K562 (cell line): ENCODE data around the gene IGF2R. TPM values are rescaled to one million over a fixed set of nuclear protein-coding genes. Genes with fewer than 3 reads are reported as not detected.

Source experiments
- BCL6 ChIP-seq: fragments of 250-450 bp; sonication (Bioruptor Pico); IDR thresholded peaks from 2 replicates; pipeline ENCODE4 v1.4.0; 2020
- CBFA2T3 ChIP-seq: fragments of 450-650 bp; IDR thresholded peaks from 2 replicates; pipeline ENCODE4 v1.6.1; 2017
- CHCHD3 ChIP-seq: fragments of 250-450 bp; sonication (Bioruptor Pico); IDR thresholded peaks from 2 replicates; pipeline ENCODE4 v2.1.2; 2022; ENCODE audit warnings: mild to moderate bottlenecking
- CXXC5 ChIP-seq: fragments of 250-450 bp; sonication (Bioruptor Pico); IDR thresholded peaks from 2 replicates; pipeline ENCODE4 v1.8.0; 2022; ENCODE audit warnings: inconsistent platforms, mild to moderate bottlenecking, moderate library complexity
- DLX4 ChIP-seq: fragments of 250-450 bp; sonication (Bioruptor Pico); IDR thresholded peaks from 2 replicates; pipeline ENCODE4 v1.6.1; 2021; ENCODE audit warnings: mild to moderate bottlenecking
- E2F3 ChIP-seq: fragments of 250-450 bp; sonication (Bioruptor Pico); IDR thresholded peaks from 2 replicates; pipeline ENCODE4 v1.4.0; 2020; ENCODE audit warnings: mild to moderate bottlenecking
- FOXM1 ChIP-seq, 2 experiments: fragments of 450-650 bp in 1 of 2; sonication (generic) in 1 of 2; formaldehyde crosslinking in 1 of 2; IDR thresholded peaks; 2 replicates each; pipeline versions ENCODE4 v1.6.1 to v1.9.0; 2017 to 2022; ENCODE audit warnings: low read depth in 2 of 2, mild to moderate bottlenecking in 2 of 2, missing genetic modification reagents in 1 of 2, moderate library complexity in 1 of 2
- KHSRP ChIP-seq: fragments of 450-650 bp; IDR thresholded peaks from 2 replicates; pipeline ENCODE4 v1.6.1; 2017
- KLF10 ChIP-seq: fragments of 250-450 bp; sonication (Bioruptor Pico); IDR thresholded peaks from 2 replicates; pipeline ENCODE4 v1.6.1; 2021; ENCODE audit warnings: matching md5 sums
- KLF16 ChIP-seq: IDR thresholded peaks from 2 replicates; pipeline ENCODE4 v1.6.1; 2016; ENCODE audit warnings: antibody characterized with exemption
- MAFF ChIP-seq: IDR thresholded peaks from 2 replicates; pipeline ENCODE4 v1.6.1; 2012; ENCODE audit warnings: low read length, improper control_type of control experiment
- MEF2A ChIP-seq: IDR thresholded peaks from 2 replicates; pipeline ENCODE4 v1.6.1; 2011; ENCODE audit warnings: low read depth, mild to moderate bottlenecking, low read length, moderate library complexity; ENCODE audit not compliant: control insufficient read depth
- MTA2 ChIP-seq: fragments of 450-650 bp; IDR thresholded peaks from 2 replicates; pipeline ENCODE4 v1.6.1; 2016; ENCODE audit warnings: low read depth
- NCOA1 ChIP-seq: fragments of 450-650 bp; IDR thresholded peaks from 2 replicates; pipeline ENCODE4 v1.6.1; 2016; ENCODE audit warnings: low read depth
- NCOA2 ChIP-seq, 2 experiments: fragments of 450-650 bp; IDR thresholded peaks; 2 replicates each; pipeline ENCODE4 v1.6.1; 2018; ENCODE audit warnings: mild to moderate bottlenecking in 2 of 2, moderate library complexity in 1 of 2; ENCODE audit not compliant: partially characterized antibody in 2 of 2
- NCOR1 ChIP-seq: fragments of 450-650 bp; IDR thresholded peaks from 2 replicates; pipeline ENCODE4 v1.6.1; 2016; ENCODE audit warnings: mild to moderate bottlenecking, moderate library complexity
- PML ChIP-seq: IDR thresholded peaks from 2 replicates; pipeline ENCODE4 v1.6.1; 2012; ENCODE audit warnings: low read length, inconsistent platforms
- POLR2H ChIP-seq: IDR thresholded peaks from 2 replicates; pipeline ENCODE4 v1.6.1; 2016; ENCODE audit warnings: missing genetic modification characterization, low read depth, mild to moderate bottlenecking, control low read depth, missing compliant biosample characterization, moderate library complexity
- POU5F1 ChIP-seq: fragments of 150-350 bp; IDR thresholded peaks from 2 replicates; pipeline ENCODE4 v1.6.1; 2014; ENCODE audit warnings: borderline replicate concordance, low read length, low read depth, mild to moderate bottlenecking; ENCODE audit not compliant: partially characterized antibody
- SLC30A9 ChIP-seq: fragments of 250-450 bp; sonication (Bioruptor Pico); IDR thresholded peaks from 2 replicates; pipeline ENCODE4 v1.8.0; 2022; ENCODE audit warnings: mild to moderate bottlenecking, moderate library complexity
- SMAD3 ChIP-seq: fragments of 450-650 bp; formaldehyde crosslinking; conservative IDR thresholded peaks from 2 replicates; pipeline ENCODE4 v1.4.0; 2020; ENCODE audit warnings: mild to moderate bottlenecking
- SMARCA4 ChIP-seq: fragments of 450-650 bp; IDR thresholded peaks from 2 replicates; pipeline ENCODE4 v1.6.1; 2016
- TSHZ1 ChIP-seq: fragments of 250-450 bp; sonication (Bioruptor Pico); IDR thresholded peaks from 2 replicates; pipeline ENCODE4 v1.4.0; 2020; ENCODE audit warnings: mild to moderate bottlenecking, moderate library complexity
- XRCC4 ChIP-seq: IDR thresholded peaks from one replicate; pipeline ENCODE4 v1.6.1; 2011; ENCODE audit not compliant: insufficient read depth, insufficient read length; ENCODE audit errors: extremely low read depth
- ZFP36 ChIP-seq: fragments of 150-350 bp; IDR thresholded peaks from 2 replicates; pipeline ENCODE4 v1.6.1; 2018; ENCODE audit warnings: low read length, low read depth; ENCODE audit not compliant: partially characterized antibody
- ZNF354B ChIP-seq: fragments of 250-450 bp; sonication (Bioruptor Pico); IDR thresholded peaks from 2 replicates; pipeline ENCODE4 v1.4.0; 2020
- ZNF780A ChIP-seq: fragments of 250-450 bp; sonication (Bioruptor Pico); IDR thresholded peaks from 2 replicates; pipeline ENCODE4 v1.5.0; 2021; ENCODE audit warnings: mild to moderate bottlenecking
- polyA plus RNA-seq, 8 experiments: library from polyadenylated mRNA; depleted of rRNA in 4 of 8; stranded (reverse) in 5 of 8; unstranded in 3 of 8; fragments of >200 nt; fragmentation: Nextera tagmentation in 2 of 8; fragmentation: Illumina TruSeq in 1 of 8; extraction: Ambion mirVana in 2 of 8; extraction: Trizol in 1 of 8; gene quantifications; 2 replicates each; pipeline versions ENCODE4 v1.2.1 to v1.2.3, GENCODE V29; 2011 to 2014; ENCODE audit warnings: inconsistent platforms in 1 of 8, missing spikeins in 1 of 8
- total RNA-seq, 7 experiments: library from RNA; depleted of rRNA in 6 of 7; stranded (reverse); fragments of >200 nt in 6 of 7; fragmentation: Illumina TruSeq in 2 of 7; extraction: Trizol in 2 of 7; gene quantifications; 2 replicates each; pipeline versions ENCODE4 v1.2.1 to v1.2.3, GENCODE V29; 2011 to 2021; ENCODE audit warnings: low replicate concordance in 1 of 7

The IGF2R gene
- total and polyA plus RNA-seq, 9 of the 15 experiments (the other 6 are each of a cell fraction or from before 2014, with no cell fraction given): 3.5 to 92.3 (median 34.5) TPM

- TF ChIP-seq TSHZ1 (CRISPR knock-in tag) (no peak), ZNF354B (CRISPR knock-in tag) (no peak), POU5F1 (no peak), CBFA2T3 (peak; percentile 83), E2F3 (CRISPR knock-in tag) (no peak), KHSRP (no peak), KLF10 (CRISPR knock-in tag) (no peak), SMARCA4 (peak; percentile 73), BCL6 (CRISPR knock-in tag) (peak; percentile 28; the same call in 1 of the 2 replicates), MAFF (no peak), KLF16 (peak; percentile 59; the same call in 1 of the 2 replicates), XRCC4 (no peak), MEF2A (peak; percentile 36; the same call in 1 of the 2 replicates), SMAD3 (0 out of 2 replicates have a peak, but pooled peaks have one; percentile 4), NCOA2 (IDR thresholded peaks at IDR 0.05; ENCODE audit: partially characterized antibody in 2 of 2) (no peak), CXXC5 (CRISPR knock-in tag) (peak; percentile 49; the same call in 1 of the 2 replicates), PML (0 out of 2 replicates have a peak, but pooled peaks have one; percentile 48), ZFP36 (no peak), FOXM1 (IDR thresholded peaks at IDR 0.05; ENCODE audit: low read depth) (peak; percentile 38; the same call in 1 of the 2 replicates), FOXM1 (CRISPR knock-in tag; IDR thresholded peaks at IDR 0.05; ENCODE audit: low read depth) (no peak), MTA2 (peak; percentile 33; the same call in 1 of the 2 replicates), ZNF780A (CRISPR knock-in tag) (no peak), POLR2H (tag) (no peak), CHCHD3 (CRISPR knock-in tag) (no peak), NCOR1 (peak; percentile 71), DLX4 (CRISPR knock-in tag) (no peak), SLC30A9 (no peak), NCOA1 (0 out of 2 replicates have a peak, but pooled peaks have one; percentile 19)
Observed at GRCh38 chr6:159971341-159972178, 2.7 kb downstream of the IGF2R start (continued).
